WTC11 (cell line): ENCODE measurements around the gene CHERP. TPM values are rescaled to one million over a fixed set of nuclear protein-coding genes. Genes with fewer than 3 reads are reported as not detected.
A peak's percentile ranks its signal among the peaks of the same experiment; 100 is the strongest.

ENCODE experiments used
- ATAC-seq: fragments of 200-7000 bp; cut with Tn5 transposase; 2 replicates; pipeline ENCODE4 v1.10.0; 2021; ENCODE audit warnings: mild to moderate bottlenecking, moderate library complexity
- CTCF ChIA-PET: fragments of 300-600 bp; sonication (Branson Sonifier 250); formaldehyde crosslinking; loops from one replicate; lab custom pipeline; 2021; ENCODE audit warnings: antibody characterized with exemption; lab: Charles Lee
- POLR2A ChIA-PET: fragments of 350-600 bp; sonication (Branson Sonifier 250); formaldehyde crosslinking; loops from one replicate; lab custom pipeline; 2021; ENCODE audit warnings: antibody characterized with exemption; lab: Charles Lee
- DNase-seq: peaks from one replicate; pipeline ENCODE4 v3.0.0; 2021; ENCODE audit warnings: low spot score
- H3K27ac Mint-ChIP-seq: 2 replicates; pipeline ENCODE4 v1.8.0; 2021; ENCODE audit warnings: mixed read lengths
- H3K27me3 Mint-ChIP-seq: 2 replicates; pipeline ENCODE4 v1.8.0; 2021; ENCODE audit warnings: low read depth, mild to moderate bottlenecking, moderate library complexity, mixed read lengths
- H3K36me3 Mint-ChIP-seq: 2 replicates; pipeline ENCODE4 v1.8.0; 2021; ENCODE audit warnings: mixed read lengths
- H3K4me1 Mint-ChIP-seq: 2 replicates; pipeline ENCODE4 v1.8.0; 2022; ENCODE audit warnings: mixed read lengths
- H3K4me3 Mint-ChIP-seq: 2 replicates; pipeline ENCODE4 v1.8.0; 2021; ENCODE audit warnings: mild to moderate bottlenecking, moderate library complexity, mixed read lengths
- H3K9me3 Mint-ChIP-seq: 2 replicates; pipeline ENCODE4 v1.8.0; 2021; ENCODE audit warnings: mixed read lengths
- AFF4 ChIP-seq: sonication (generic); formaldehyde crosslinking; IDR thresholded peaks from 2 replicates; pipeline ENCODE4 v1.8.1; 2023; ENCODE audit warnings: mild to moderate bottlenecking, missing genetic modification reagents, borderline replicate concordance
- AR ChIP-seq: fragments of 250-450 bp; sonication (Bioruptor Pico); IDR thresholded peaks from 2 replicates; pipeline ENCODE4 v1.9.0; 2021; ENCODE audit warnings: mild to moderate bottlenecking
- ESRRA ChIP-seq: sonication (generic); formaldehyde crosslinking; IDR thresholded peaks from 2 replicates; pipeline ENCODE4 v1.8.1; 2022; ENCODE audit warnings: mild to moderate bottlenecking, missing genetic modification reagents, borderline replicate concordance
- PRDM15 ChIP-seq: sonication (generic); formaldehyde crosslinking; IDR thresholded peaks from 2 replicates; pipeline ENCODE4 v1.8.0; 2022; ENCODE audit warnings: missing genetic modification reagents
- ZBTB43 ChIP-seq: sonication (generic); formaldehyde crosslinking; IDR thresholded peaks from 2 replicates; pipeline ENCODE4 v1.8.1; 2023; ENCODE audit warnings: mild to moderate bottlenecking, missing genetic modification reagents
- ZNF512 ChIP-seq: sonication (generic); formaldehyde crosslinking; IDR thresholded peaks from 2 replicates; pipeline ENCODE4 v1.8.1; 2022; ENCODE audit warnings: missing genetic modification reagents, borderline replicate concordance
- total RNA-seq: library from RNA; stranded (reverse); gene quantifications from 3 replicates; pipeline ENCODE4 v1.2.3, GENCODE V29; 2021

The CHERP gene
- total RNA-seq, 1 experiment from 2014 or later = 98.7 TPM

- peak overlapping the region; percentile 87 for H3K27ac Mint-ChIP-seq
- H3K4me1 Mint-ChIP-seq = peaks cover 17% of the 10 kb centered on the region
- TF ChIP-seq AFF4 (no peak), AR (no peak)
- peaks cover 27% of the 10 kb centered on the region for H3K36me3 Mint-ChIP-seq
- ATAC-seq (no peak), DNase-seq (no peak)
- H3K9me3 Mint-ChIP-seq = no peaks in the 10 kb centered on the region
- CTCF ChIA-PET = interaction anchor here (0.5 kb wide), 1 partner anchor 102 kb away, joined by 3 read pairs; no protein-coding TSS in a partner anchor
- H3K4me3 Mint-ChIP-seq = peak overlapping the region; percentile 89
- POLR2A ChIA-PET = interaction anchor here (0.7 to 0.8 kb wide), 2 partner anchors 42 to 45 kb away, joined by 3 to 4 read pairs; no protein-coding TSS in a partner anchor
- no peaks in the 10 kb centered on the region for H3K27me3 Mint-ChIP-seq
Observed at GRCh38 chr19:16542910-16543472, 754 bp upstream of the CHERP start.

- H3K27me3 Mint-ChIP-seq = no peaks in the 10 kb centered on the region
- CTCF ChIA-PET = no interaction called here
- DNase-seq = no peak
- peak overlapping the region; percentile 89 for H3K4me3 Mint-ChIP-seq
- no peak for ATAC-seq
- no peaks in the 10 kb centered on the region for H3K9me3 Mint-ChIP-seq
- peak overlapping the region; percentile 91 for H3K27ac Mint-ChIP-seq
- no peak for TF ChIP-seq ESRRA (CRISPR knock-in tag)
- no peak for TF ChIP-seq ZBTB43 (CRISPR knock-in tag)
- TF ChIP-seq ZNF512 (CRISPR knock-in tag) = no peak
- peak; percentile 67 for TF ChIP-seq PRDM15 (CRISPR knock-in tag)
- peaks cover 36% of the 10 kb centered on the region for H3K36me3 Mint-ChIP-seq
- H3K4me1 Mint-ChIP-seq = peaks cover 17% of the 10 kb centered on the region
- POLR2A ChIA-PET = interaction anchor here (1.0 kb wide), 1 partner anchor 9 kb away, joined by 3 read pairs; no protein-coding TSS in a partner anchor
Observed at GRCh38 chr19:16541526-16542044, 652 bp downstream of the CHERP start.
